ENCODE results near the gene ADD3.
"Not testable (repeated sequence)": the region's sequence is repeated elsewhere in the genome, so short reads cannot be mapped to it uniquely, and the experiment has no call there.

Gene ADD3

DNA sequence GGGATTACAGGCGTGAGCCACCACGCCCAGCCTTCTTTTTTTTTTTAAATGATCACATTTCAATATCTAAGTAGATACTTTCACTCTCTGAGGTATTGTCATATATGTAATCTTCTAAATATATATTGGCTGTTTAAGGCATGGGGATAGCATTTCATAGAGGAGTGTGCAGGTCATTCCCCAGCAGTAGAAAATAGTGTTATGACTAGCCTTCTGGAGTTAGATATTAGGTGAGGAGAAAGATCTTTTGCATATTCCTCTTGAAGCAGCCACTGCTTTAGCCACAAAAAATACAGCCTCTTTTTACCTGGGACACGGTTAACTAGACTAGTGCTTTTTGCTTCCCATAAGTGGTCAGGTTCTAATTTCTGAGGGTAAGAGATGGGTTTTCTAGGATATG, 28.9 kb downstream of the ADD3 start:
- no peak for DNase-seq

DNA sequence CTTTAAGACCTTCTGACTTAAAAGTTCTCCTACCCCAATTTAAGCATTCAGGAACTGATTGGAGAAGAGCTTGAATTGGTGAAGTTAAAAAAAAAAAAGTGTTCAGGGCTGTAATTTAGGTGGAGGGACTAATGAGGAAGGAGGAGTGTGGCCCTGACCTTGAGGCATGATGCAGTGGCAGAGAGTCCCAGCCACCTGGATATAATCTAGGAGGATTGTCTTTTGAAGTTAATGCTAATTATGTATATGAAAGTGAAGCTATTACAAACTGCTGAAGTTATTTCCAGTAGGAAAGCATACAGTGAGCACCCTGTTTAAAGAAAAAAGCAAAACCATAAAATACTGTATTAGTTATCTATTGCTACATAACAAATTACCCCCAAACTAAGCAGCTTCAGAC, 31.5 kb downstream of the ADD3 start:
- DNase-seq: no peak

DNA sequence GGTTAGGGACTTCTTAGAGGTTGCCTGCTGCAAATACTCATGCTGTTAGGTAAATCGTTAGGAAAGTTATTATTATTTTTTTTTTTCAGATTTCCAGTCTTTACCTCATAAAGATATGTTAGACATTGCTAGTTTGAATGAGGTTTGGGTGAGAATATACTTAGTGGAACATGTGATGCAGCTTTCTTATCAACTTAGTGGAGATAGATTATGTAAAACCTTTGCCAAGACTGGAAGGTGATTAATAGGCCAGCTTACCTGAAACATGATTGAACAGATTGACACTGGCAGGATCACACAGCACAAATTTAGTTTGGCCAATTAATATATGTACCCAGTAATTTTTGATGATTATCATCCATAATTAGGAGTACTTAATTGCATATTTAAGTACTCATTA, 32.3 kb downstream of the ADD3 start:
- no peak for DNase-seq

DNA sequence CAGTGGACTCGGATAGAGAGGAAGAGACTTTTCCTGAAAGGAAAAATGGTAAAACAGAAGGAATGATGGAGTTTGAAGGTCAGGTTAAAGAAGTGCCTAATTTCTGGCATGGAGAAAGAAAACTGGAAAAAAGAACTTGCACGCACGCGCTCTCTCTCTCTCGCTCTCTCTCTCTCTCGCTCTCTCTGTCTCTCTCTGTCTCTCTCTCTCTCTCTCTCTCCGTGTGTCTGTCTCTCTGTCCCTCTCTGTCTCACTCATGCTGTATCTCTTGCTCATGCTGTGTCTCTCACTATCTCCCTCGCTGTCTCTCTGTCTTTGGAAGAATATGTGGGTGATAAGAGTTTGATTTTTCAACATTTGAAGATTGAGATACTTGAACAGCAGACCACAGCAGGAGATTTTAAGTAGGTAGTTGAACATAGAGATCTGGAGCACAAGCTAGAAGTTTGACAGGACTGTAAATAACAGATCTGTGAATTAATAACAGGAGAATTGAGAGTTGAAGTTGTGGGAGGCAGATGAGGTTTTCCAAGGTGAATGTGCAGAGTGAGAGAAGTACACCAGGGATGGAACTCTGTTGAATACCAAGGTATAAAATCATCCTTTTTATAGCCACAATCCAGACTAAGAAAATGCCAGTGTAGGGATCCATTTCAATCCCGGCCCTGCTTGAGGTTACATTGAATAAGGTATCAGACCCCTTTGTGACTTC, 33.1 kb downstream of the ADD3 start:
- no peak for DNase-seq

DNA sequence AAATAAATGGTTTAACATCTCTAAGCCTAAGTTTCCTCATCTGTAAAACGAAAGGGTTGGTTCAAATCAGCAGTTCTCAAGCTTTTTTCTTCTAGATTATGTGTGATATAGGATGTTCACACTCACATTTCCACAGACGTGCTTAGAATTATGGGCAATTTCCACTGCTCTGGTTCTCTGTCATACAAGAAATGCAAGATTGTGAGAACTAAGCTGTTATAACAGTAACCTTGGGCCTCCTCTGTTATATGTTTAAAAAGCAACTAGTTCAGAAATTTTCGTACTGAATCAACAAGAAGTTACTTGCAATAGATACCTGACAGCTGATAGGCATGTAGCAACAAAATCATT, 33.7 kb downstream of the ADD3 start:
- DNase-seq: no peak

DNA sequence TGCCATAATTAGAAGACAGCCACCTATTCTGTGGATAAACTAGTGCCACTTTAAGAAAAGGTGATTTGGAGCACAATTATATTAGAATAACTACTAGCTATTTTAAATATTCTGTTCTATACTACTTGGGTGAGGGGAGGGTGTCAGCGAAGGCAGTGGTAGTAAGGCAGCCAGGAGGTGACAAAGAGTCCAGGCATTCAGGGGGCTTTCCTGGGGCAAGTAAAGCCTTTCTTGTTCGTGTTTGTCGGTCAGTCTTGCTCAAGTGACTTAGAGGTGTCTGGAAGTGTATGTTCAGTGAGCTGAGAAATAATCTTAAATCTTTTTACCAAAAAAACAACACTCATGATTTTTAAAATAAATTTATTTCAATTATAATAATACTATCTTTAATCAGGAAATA, 34.4 kb downstream of the ADD3 start:
- no peak for DNase-seq

DNA sequence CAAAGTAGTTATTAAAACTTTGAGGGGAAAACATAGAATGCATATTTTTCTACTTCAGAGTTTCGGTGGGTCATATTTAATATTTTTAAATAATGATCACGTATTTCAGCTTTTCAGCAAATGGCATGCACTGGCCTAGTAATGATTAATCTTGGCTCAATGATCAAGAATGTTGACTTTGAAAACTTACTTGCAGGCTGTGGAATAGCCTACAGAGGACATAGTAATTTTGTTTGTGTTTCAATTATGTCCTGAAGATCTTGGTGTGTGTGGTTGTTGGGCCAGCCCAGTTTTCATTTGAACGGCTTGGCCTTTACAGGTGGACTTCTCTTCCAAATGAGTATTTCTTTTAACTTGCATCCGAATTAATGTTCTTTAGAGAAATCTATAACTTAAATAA, 35.1 kb downstream of the ADD3 start:
- DNase-seq: no peak

DNA sequence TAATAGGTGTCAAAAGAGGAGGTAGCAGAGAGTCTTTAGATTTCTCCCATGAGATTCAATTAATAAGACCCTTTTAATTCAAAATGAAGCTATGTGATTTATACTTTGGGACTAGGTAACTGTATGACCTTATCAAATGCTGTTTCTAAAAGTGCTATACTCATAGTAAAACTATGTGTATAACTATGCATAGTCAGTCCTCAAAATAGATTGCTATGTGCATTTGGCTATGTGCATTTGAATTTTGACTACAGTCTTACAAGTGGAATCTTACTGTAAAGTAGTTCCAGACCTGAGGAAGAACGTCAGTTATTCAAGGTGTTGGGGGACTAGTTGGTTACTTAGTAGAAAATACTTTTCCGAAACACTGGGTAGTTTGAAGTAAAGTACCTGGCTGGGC, 36.9 kb downstream of the ADD3 start:
- no peak for DNase-seq

DNA sequence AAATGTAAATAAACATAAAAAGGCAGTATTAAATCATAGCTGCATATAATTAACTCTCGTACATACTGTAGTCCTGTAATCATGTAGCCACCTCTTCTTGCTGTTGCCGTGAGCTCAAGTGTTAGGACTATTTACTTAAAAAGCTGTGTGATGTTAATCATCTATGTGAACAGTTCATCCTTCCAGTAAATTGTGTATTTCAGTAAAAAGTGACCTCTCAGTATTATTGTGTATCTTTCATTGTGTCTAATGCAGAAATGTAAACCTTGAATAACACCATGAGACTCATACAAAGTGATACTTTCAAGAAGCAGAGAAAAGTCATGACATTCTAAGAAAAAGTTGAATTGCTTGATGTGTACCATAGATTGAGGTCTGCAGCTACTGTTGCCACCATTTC, 38.0 kb downstream of the ADD3 start:
- DNase-seq: no peak

DNA sequence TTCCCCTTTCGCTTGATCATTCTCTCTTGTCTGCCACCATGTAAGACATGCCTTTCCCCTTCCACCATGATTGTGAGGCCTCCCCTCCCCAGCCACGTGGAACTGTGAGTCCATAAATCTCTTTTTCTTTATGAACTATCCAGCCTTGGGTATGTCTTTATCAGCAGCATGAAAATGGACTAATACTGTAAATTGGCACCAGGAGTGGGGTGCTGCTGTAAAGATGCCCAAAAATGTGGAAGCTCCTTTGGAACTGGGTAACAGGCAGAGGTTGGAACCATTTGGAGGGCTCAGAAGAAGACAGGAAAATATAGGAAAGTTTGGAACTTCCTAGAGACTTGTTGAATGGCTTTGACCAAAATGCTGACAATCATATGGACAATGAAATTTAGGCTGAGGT, 40.4 kb downstream of the ADD3 start:
- not testable (repeated sequence) for DNase-seq

DNA sequence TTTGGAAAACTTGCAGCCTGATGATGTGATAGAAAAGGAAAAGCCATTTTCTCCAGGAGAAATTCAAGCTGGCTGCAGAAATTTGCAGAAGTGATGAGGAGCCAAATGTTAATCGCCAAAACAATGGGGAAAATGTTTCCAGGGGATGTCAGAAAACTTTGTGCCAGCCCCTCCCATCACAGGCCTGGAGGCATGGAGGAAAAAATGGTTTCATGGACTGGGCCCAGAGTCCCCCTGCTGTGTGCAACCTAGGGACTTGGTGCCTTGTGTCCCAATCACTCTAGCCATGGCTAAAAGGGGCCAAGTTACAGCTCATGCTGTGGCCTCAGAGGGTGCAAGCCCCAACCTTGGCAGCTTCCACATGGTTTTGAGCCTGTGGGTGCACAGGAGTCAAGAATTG, 41.0 kb downstream of the ADD3 start:
- no peak for DNase-seq

DNA sequence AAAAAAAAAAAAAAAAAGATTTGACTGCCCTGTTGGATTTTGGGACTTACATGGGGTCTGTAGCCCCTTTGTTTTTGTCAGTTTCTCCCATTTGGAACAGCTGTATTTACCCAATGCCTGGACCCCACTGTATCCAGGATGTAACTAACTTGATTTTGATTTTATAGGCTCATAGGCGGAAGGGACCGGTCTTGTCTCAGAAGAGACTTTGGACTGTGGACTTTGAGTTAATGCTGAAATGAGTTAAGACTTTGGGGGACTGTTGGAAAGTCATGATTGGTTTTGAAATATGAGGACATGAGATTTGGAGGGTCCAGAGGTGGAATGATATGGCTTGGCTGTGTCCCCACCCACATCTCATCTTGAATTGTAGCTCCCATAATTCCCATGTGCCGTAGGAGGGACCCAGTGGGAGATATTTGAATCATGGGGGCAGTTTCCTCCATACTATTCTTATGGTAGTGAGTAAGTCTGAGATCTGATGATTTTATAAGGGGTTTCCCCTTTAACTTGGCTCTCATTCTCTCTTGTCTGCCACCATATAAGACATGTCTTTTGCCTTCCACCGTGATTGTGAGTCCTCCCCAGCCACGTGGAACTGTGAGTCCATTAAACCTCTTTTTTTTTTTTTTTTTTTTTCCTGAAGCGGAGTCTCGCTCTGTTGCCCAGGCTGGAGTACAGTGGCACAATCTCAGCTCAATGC, 42.3 kb downstream of the ADD3 start:
- DNase-seq: peak; percentile 4

DNA sequence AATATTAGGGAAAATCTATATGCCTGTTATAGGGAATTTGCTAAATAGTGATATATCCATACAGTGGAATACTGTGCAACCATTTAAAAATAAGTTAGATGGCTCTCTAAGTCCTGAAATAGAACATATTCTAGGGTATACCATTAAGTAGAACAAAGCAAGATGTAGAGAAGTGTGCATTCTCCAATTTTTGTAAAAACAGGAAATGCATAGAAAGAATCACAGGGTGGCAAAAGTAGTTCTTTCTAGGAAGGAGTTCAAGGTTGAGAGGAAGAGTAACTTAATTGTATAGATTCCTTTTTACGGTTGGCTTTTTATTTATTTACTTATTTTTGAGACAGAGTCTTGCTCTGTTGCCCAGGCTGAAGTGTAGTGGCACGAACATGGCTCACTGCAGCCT, 43.7 kb downstream of the ADD3 start:
- DNase-seq: no peak

DNA sequence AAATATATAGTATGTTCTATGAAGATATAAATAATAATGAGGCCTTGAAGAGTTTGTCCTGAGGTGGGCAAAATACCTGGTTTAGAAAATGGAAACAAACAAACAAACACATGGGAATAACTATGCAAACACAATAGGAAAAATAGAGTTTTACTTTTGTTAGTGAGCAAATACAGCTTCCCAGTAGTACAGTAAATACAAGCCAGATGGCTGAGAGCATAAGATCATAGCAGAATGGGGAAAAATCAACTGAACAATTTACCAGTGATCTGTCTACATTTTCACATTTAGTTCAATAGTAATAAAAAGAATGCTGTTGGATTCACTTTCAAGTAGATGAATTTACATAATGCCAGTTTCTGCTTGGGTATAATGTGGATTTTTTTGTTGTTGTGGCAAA, 45.1 kb downstream of the ADD3 start:
- DNase-seq: no peak

DNA sequence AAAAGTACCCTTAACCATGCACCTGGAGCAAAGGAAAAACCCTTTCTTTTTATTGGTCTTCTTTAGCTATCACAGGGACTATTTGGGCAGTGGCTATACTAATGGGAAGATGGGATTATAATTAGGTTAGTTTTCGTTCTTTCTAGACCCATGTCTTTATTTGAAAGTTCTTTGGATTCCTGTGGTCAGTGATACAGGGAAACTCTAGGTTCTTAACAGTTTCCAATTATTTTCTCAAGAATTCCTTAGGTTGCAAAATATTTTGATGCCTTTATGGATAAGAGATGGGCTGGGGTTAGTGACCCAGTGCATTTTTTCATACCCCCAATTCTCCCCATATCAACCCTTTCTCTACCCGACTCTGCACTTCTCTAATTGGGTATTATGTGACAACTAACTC, 49.0 kb downstream of the ADD3 start:
- no peak for DNase-seq

DNA sequence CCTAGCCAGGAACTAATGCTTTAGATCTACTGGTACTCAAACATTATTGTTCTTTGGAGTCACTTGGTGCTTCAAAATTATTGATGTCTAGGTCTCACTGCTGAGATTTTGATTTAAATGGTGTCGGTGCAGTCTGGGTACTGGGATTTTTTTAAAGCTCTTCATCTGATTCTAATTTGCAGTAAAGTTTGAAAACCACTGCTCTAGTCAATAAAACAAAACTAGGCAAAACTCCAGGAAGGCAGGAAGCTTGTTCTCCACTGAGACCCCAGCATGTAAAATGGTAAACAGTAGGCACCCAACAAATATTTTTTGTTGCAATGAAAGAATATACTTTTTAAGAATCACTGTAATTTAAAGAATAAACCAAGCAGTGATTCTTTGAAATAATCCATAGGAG, 49.7 kb downstream of the ADD3 start:
- DNase-seq: no peak

DNA sequence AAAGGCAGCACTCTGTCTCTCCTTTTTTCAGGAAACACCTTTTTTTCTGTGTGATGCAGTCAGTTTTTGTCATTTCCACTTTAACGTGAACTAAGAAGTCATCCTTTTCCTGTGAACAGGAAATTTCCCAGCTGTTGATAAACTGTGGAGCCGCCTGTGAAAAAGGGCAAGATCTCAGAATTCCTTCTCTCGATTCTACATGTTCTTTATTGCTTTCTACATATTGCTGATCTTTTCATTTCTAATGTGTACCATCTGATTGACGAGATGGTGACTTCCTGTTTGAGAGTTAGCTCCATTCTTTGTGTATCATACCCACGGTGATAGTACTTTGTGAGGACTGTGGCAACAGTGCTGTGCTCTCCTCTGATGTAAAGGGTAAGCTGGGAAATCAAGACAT, 50.4 kb downstream of the ADD3 start:
- DNase-seq: no peak

DNA sequence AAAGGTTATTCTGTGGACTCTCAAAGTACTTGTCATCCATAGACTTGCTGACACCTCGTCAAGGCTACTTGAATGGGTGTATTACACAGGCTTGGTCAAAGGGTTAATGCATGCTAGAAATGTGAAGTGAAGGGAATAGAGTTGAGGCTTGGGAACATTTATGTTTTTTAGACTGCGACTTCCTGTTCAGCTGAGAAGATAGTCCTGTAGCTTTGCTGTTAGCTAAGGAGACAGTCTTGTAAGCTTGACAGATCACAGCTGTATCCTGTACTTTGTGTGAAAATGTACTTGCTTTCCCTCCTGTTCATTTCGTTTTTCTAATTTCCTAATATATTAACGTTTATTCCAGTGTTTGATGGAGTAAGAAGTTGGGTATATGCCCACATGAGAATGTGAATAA, 52.1 kb downstream of the ADD3 start:
- DNase-seq: no peak

DNA sequence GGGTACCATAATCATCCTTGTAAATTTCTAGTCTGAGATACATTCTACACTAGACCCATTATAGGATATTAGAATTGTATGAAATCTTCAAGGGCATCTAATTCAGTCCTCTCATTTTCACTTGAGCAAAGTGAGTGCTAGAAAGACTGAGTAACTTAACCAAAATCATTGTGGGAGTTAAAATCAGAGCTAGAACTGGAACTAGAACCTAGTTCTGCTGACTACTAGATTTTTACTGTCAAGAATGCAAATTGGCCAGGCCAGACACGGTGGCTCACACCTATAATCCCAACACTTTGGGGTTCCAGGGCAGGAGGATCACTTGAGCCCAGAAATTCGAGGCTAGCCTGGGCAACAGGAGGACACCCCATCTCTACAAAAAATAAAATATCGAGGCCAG, 53.9 kb downstream of the ADD3 start:
- DNase-seq: no peak

DNA sequence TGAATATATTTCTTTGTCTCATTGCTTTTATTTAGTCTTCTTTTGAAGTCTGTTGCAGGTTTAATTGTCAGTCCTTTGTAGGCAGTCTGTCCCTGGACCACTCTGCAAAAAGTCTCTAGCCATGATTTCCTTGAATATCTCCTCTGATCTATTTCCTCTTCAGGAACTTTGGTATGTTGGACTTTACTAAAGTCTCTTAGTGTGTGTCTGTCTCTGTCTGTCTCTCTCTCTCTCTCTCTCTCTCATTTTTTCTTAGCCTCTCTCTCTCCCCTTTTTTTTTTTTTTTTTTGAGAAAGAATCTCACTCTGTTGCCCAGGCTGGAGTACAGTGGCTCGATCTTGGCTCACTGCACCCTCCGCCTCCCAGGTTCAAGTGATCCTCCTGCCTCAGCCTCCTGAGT, 57.5 kb downstream of the ADD3 start:
- DNase-seq: no peak

DNA sequence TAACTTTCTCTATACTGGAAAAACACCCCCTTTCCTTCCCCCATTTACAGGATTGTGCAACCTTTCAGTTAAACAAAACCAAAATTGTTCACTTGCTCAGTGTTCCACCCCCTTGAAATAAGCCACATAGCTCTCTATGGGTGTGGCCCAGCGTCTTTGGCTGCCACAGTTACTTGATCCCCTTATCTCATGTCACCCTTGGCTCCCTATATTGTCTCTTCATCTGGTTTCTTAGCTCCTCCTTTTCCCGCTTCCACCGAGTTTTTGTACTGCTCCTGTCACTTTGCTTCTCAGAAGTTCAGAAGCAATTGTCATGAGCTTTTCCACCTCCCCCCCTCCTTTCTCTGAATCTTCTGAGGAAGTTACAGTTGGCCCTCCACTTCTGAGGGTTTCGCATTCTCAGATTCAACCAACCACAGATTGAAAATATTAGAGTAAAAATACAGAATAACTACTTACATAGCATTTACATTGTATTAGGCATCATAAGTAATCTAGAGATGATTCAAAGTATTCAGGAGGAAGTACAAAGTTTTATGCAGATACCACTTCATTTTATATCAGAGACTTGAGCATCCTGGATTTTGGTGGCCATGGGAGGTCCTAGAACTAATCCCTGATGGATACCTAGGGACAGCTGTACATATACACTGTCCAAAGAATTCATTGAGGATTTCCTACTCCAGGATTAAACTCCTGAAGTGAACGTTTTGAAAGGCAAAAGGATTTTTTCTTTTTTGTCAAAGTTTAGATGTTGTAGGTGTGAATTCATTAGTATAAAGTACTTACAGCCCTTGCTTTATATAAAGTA, 60.4 kb downstream of the ADD3 start:
- peak; percentile 82 for DNase-seq

DNA sequence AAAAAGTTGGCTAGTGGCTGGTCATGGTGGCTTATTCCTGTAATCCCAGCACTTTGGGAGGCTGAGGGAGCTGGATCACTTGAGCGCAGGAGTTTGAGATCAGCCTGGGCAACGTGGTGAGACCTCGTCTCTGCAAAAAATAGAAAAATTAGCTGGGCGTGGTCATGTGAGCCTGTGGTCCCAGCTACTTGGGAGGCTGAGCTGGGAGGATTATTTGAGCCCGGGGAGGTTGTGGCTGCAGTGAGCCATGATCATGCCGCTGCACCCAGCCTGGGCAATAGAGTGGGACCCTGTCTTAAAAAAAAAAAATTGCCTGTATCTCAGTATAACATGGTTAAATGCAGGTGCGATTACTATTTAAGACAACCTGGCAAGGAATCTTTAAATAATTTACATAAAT, 61.0 kb downstream of the ADD3 start:
- DNase-seq: no peak

DNA sequence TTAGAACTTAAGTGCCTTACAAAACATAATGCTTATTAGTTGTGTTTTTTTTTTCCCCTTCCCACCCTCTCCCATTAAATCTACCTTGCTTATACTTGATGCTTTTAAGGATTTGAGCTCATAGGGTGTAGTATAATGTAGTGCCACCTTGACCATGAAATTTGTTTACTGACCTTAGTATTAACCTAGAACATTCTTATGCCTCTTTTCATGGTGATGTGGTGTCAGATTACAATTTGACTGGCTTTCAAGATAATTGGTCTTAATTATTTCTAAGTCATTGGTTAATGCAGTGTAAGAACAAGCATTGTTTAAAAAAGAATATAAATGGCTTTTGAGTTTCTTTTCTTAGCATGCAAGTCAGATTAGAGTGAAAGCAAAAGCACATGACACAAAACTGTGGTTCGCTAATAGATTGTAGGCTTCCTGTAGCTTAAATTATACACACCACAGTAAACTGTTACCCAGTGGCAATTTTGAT, 61.8 kb downstream of the ADD3 start:
- DNase-seq: peak; percentile 66

DNA sequence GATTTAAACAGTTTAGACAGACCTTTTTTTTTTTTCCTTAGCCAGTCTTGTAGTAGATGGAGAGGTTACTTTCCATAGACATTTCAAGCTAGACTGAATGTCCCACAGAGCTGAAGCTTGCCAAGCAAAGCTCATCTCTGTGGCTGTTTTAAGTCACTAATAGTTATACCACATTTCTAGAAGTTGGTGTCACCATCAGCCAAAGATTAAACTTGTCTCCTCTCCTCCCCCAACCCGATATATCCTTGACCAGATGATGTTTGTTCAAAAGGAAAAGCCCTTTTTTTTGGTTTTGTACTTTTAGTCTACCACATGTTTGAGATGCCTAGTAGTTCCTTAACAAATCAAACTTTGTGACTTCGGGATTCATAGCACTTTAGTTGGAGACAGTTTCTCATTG, 66.1 kb downstream of the ADD3 start:
- DNase-seq: no peak

Data from suppressor macrophage treated with lipopolysaccharide for 4 hours (primary cell).